ELF-1 (cell line): Measurements from ENCODE around the gene KIF12.

Experiments used
- DNase-seq: peaks from one replicate; pipeline ENCODE4 v3.0.0-alpha.2; 2016; ENCODE audit warnings: low read depth, low spot score

Gene KIF12

GRCh38 chr9:114107286-114108001 is 8.4 kb upstream of the KIF12 start:
- no peak for DNase-seq

GRCh38 chr9:114105236-114105635 is 6.1 kb upstream of the KIF12 start:
- no peak for DNase-seq

- DNase-seq, result no peak
Measured at GRCh38 chr9:114102484-114102883, 3.4 kb upstream of the KIF12 start.

- no peak for DNase-seq
Measured at GRCh38 chr9:114100536-114100935, 1.4 kb upstream of the KIF12 start.

- no peak for DNase-seq
Measured at GRCh38 chr9:114099669-114100270, 678 bp upstream of the KIF12 start.

- peak; percentile 44 for DNase-seq
Measured at GRCh38 chr9:114098021-114098935, 814 bp downstream of the KIF12 start.

GRCh38 chr9:114097613-114098020 is 1.5 kb downstream of the KIF12 start:
- peak; percentile 22 for DNase-seq

- peak; percentile 31 for DNase-seq
Measured at GRCh38 chr9:114096866-114097612, 2.1 kb downstream of the KIF12 start.

GRCh38 chr9:114096041-114096511 is 3.0 kb downstream of the KIF12 start:
- peak; percentile 27 for DNase-seq

GRCh38 chr9:114094971-114095370 is 4.1 kb downstream of the KIF12 start:
- DNase-seq, result no peak

GRCh38 chr9:114093761-114094505 is 5.2 kb downstream of the KIF12 start:
- no peak for DNase-seq

GRCh38 chr9:114093031-114093471 is 6.0 kb downstream of the KIF12 start:
- no peak for DNase-seq

GRCh38 chr9:114092336-114092735 is 6.8 kb downstream of the KIF12 start:
- DNase-seq, result no peak

- no peak for DNase-seq
Measured at GRCh38 chr9:114091711-114092110, 7.4 kb downstream of the KIF12 start.

GRCh38 chr9:114090798-114091197 is 8.3 kb downstream of the KIF12 start:
- DNase-seq, result no peak

- DNase-seq, result no peak
Measured at GRCh38 chr9:114089206-114089840, 9.8 kb downstream of the KIF12 start.

- no peak for DNase-seq
Measured at GRCh38 chr9:114088571-114089170, 10.4 kb downstream of the KIF12 start.

GRCh38 chr9:114087721-114088120 is 11.4 kb downstream of the KIF12 start:
- DNase-seq, result no peak

GRCh38 chr9:114086607-114087006 is 12.5 kb downstream of the KIF12 start:
- no peak for DNase-seq

- DNase-seq, result no peak
Measured at GRCh38 chr9:114086009-114086408, 13.1 kb downstream of the KIF12 start.
